Measurements from ENCODE around the gene PLCD4. TPM values are rescaled to one million over a fixed set of nuclear protein-coding genes. Genes with fewer than 3 reads are reported as not detected.

PLCD4 gene
- total RNA-seq, 1 experiment from 2014 or later = 0.42 TPM

- no peak overlapping the region for H3K27ac ChIP-seq (ENCODE audit: insufficient read length, low read depth, low read length)
- no peaks in the 10 kb centered on the region for H3K27me3 ChIP-seq (ENCODE audit: insufficient read depth, low read length)
- DNase-seq = no peak
- no peak overlapping the region for H2BK12ac ChIP-seq (ENCODE audit: insufficient read length, low read depth, low read length)
- WGBS (ENCODE audit: extremely low coverage, insufficient read length, low lambda C conversion rate) = no CpG with 5 or more reads among the region's 17 CpGs
- H4K91ac ChIP-seq (ENCODE audit: insufficient read length, low read depth, low read length) = no peak overlapping the region
- H2BK20ac ChIP-seq (ENCODE audit: low read depth, low read length, poor library complexity, severe bottlenecking) = no peak overlapping the region
- no peak overlapping the region for H3K4me3 Mint-ChIP-seq
- H4K20me1 ChIP-seq (ENCODE audit: control insufficient read depth, insufficient read depth, insufficient read length) = no peaks in the 10 kb centered on the region
- no peaks in the 10 kb centered on the region for H3K9me3 Mint-ChIP-seq
- H3K14ac ChIP-seq (ENCODE audit: insufficient read depth, low read length) = no peak overlapping the region
- no peaks in the 10 kb centered on the region for H3K9me3 ChIP-seq (ENCODE audit: control insufficient read depth, low read depth, low read length)
- no peaks in the 10 kb centered on the region for H3K79me1 ChIP-seq (ENCODE audit: insufficient read depth, low read depth, low read length, poor library complexity, severe bottlenecking)
- H3K9ac ChIP-seq (ENCODE audit: extremely low read depth, insufficient read length, low read length) = no peak overlapping the region
- no peak overlapping the region for H3K23ac ChIP-seq (ENCODE audit: insufficient read length, low read depth, low read length)
- H2AK5ac ChIP-seq (ENCODE audit: insufficient read length, low read length) = no peak overlapping the region
- no peaks in the 10 kb centered on the region for H3K4me1 Mint-ChIP-seq
- no peaks in the 10 kb centered on the region for H3K23me2 ChIP-seq (ENCODE audit: insufficient read length, low read depth, low read length, poor library complexity, severe bottlenecking)
- no peak overlapping the region for H4K8ac ChIP-seq (replicated peaks; ENCODE audit: insufficient read length, low read depth, low read length)
- no peak for TF ChIP-seq CTCF (conservative IDR thresholded peaks at IDR 0.05)
- H3K27ac Mint-ChIP-seq = peak overlapping the region in 1 of 3 experiments; percentile 84; a peak in 1 of 7 replicates
- H3K27me3 Mint-ChIP-seq (ENCODE audit: low read depth) = no peaks in the 10 kb centered on the region
- H2AFZ ChIP-seq (ENCODE audit: low read length) = no peak overlapping the region
- no peak overlapping the region for H3K18ac ChIP-seq (ENCODE audit: insufficient read length, low read depth, low read length)
- H2BK5ac ChIP-seq (ENCODE audit: insufficient read length, low read length) = no peak overlapping the region
- H4K5ac ChIP-seq (ENCODE audit: insufficient read length, low read depth, low read length) = no peak overlapping the region
- H3K4me2 ChIP-seq (ENCODE audit: insufficient read depth, insufficient read length, low read length) = no peak overlapping the region
- H3K4ac ChIP-seq (ENCODE audit: low read depth, low read length) = no peak overlapping the region
- H3K36me3 Mint-ChIP-seq (ENCODE audit: insufficient read depth in 1 of 3, low read depth in 3 of 3) = peaks cover 38 to 77% (median 75%) of the 10 kb centered on the region in 3 experiments; a peak in 6 of 7 replicates
- no peaks in the 10 kb centered on the region for H3K4me1 ChIP-seq (ENCODE audit: insufficient read depth, low read length)
- H3K56ac ChIP-seq (ENCODE audit: insufficient read length, low read depth, low read length) = no peak overlapping the region
- no peaks in the 10 kb centered on the region for H3K79me2 ChIP-seq (ENCODE audit: insufficient read depth, low read length)
- no peak overlapping the region for H2BK120ac ChIP-seq (ENCODE audit: low read depth, low read length, poor library complexity, severe bottlenecking)
- no peak overlapping the region for H2BK15ac ChIP-seq (ENCODE audit: low read depth, low read length)
- no peak overlapping the region for H3T11ph ChIP-seq (ENCODE audit: low read length)
These were observed 35.1 kb downstream of the PLCD4 start for GRCh38 chr2:218642786-218643185.
